Regular cardiac myocyte (primary cell): ENCODE data around the gene TMTC2. TPM values are rescaled to one million over a fixed set of nuclear protein-coding genes. Genes with fewer than 3 reads are reported as not detected.

Source experiments
- total RNA-seq: library from RNA; depleted of rRNA; stranded (reverse); fragments of >200 nt; gene quantifications from 2 replicates; pipeline ENCODE4 v1.2.3, GENCODE V29; 2014

The TMTC2 gene
- total RNA-seq, result 6.7 and 7.3 TPM in 2 replicates

DNA sequence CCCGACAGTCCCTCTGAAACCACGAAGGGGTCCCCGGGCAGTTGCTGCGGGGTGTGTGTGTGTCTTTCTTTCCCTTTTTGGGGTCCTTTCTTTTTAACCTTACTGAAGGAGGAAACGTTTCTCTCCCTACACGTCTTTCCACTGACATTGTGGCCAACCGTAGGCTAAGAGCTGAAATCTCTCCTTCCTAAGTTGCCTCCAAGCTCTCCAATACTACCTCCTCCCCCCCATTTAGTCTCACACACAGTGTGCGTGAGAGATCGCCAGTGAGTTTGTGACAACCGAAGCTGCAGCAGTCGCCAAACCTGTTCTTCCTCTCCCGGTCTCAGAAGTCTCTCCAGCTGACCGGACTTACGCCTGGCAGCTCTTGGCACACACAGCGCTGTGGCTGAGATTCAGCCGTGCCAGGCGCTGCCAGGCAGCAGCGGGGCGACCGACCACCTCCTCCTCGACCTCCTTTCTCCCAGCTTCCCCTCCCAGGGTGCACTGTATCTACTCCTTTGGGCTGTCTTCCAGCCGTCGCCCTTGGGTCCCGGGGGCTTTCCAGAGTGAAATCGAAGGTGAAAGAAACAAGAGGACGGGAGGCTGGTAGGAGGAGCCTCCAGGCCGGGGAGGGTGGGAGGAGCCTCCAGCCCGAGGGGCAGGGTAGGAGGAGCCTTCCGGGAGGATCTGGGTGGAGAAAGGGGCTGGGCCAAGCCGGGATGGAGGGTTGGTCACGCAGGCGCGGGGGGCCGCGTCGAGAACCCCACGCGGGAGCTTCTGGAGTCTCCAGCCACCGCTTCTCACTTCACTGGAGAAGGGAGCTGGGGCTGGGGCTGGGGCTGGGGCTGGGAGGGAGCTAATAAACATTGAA is at the start of gene TMTC2:
TMTC2 (plus strand) TSS at position 739 of the 853 bp plus-strand sequence.

